ENCODE measurements around the gene MFGE8.

DNA sequence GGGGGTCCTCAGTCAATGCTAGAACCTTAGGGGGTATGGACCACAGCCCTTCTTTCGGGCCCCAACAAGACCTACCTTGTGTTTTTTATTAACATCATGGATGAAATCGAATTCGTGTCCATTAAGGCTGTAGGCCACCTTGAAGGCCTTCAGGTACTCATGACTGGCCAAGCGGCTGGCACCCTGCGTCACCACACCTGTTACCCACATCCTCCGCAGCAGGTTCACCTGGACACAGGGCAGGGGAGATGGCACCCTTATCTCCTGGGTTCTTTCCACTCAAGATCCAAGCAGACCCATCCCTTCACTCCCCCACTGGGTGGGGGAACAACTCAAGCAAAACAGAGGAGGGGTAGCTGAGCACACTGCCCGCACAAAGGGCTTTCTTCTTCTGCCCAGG lies 6.6 kb downstream of the MFGE8 start:
- TF ChIP-seq POLR2AphosphoS5 (IDR thresholded peaks at IDR 0.05; ENCODE audit: low read depth, low read length): no peak
- TF ChIP-seq, protein P1, sequence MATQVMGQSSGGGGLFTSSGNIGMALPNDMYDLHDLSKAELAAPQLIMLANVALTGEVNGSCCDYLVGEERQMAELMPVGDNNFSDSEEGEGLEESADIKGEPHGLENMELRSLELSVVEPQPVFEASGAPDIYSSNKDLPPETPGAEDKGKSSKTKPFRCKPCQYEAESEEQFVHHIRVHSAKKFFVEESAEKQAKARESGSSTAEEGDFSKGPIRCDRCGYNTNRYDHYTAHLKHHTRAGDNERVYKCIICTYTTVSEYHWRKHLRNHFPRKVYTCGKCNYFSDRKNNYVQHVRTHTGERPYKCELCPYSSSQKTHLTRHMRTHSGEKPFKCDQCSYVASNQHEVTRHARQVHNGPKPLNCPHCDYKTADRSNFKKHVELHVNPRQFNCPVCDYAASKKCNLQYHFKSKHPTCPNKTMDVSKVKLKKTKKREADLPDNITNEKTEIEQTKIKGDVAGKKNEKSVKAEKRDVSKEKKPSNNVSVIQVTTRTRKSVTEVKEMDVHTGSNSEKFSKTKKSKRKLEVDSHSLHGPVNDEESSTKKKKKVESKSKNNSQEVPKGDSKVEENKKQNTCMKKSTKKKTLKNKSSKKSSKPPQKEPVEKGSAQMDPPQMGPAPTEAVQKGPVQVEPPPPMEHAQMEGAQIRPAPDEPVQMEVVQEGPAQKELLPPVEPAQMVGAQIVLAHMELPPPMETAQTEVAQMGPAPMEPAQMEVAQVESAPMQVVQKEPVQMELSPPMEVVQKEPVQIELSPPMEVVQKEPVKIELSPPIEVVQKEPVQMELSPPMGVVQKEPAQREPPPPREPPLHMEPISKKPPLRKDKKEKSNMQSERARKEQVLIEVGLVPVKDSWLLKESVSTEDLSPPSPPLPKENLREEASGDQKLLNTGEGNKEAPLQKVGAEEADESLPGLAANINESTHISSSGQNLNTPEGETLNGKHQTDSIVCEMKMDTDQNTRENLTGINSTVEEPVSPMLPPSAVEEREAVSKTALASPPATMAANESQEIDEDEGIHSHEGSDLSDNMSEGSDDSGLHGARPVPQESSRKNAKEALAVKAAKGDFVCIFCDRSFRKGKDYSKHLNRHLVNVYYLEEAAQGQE (IDR thresholded peaks at IDR 0.05; ENCODE audit: insufficient read depth in 1 of 2, low read depth in 2 of 2, low read length in 2 of 2): no peak

All from PFSK-1 (cell line).